SK-N-MC (cell line): ENCODE measurements around the gene PRR14.

Experiments used
- DNase-seq: peaks from one replicate; pipeline ENCODE4 v3.0.0-alpha.2; 2011; ENCODE audit warnings: low read depth, low spot score
- H3K27ac ChIP-seq: fragments of 200-600 bp; sonication (generic); 2 replicates; pipeline ENCODE4 v1.5.1; 2016; ENCODE audit warnings: mixed run types
- H3K36me3 ChIP-seq: fragments of 200-600 bp; sonication (generic); 2 replicates; pipeline ENCODE4 v1.6.1; 2017; ENCODE audit warnings: antibody characterized with exemption, low read length, mixed read lengths; ENCODE audit not compliant: insufficient read depth
- H3K4me3 ChIP-seq: fragments of 200-600 bp; sonication (generic); 2 replicates; pipeline ENCODE4 v1.5.1; 2016
- H3K9ac ChIP-seq: fragments of 200-600 bp; sonication (generic); 2 replicates; pipeline ENCODE4 v1.8.0; 2017; ENCODE audit warnings: mixed run types, mixed read lengths; ENCODE audit not compliant: insufficient read length
- H3K9me3 ChIP-seq: fragments of 200-600 bp; sonication (generic); 2 replicates; pipeline ENCODE4 v1.6.1; 2017; ENCODE audit warnings: low read depth, mild to moderate bottlenecking, antibody characterized with exemption, low read length, moderate library complexity, mixed read lengths
- EZH2 ChIP-seq: fragments of 200-600 bp; sonication (generic); IDR thresholded peaks from one replicate; pipeline ENCODE4 v1.6.1; 2017; ENCODE audit warnings: antibody characterized with exemption
- FOXP2 ChIP-seq: optimal IDR thresholded peaks from 2 replicates; pipeline ENCODE3; 2011; ENCODE audit warnings: mild to moderate bottlenecking, moderate library complexity; ENCODE audit not compliant: insufficient read depth; ENCODE audit errors: extremely low read length, control extremely low read depth
- POLR2AphosphoS5 ChIP-seq: IDR thresholded peaks from 2 replicates; pipeline ENCODE4 v1.6.1; 2012; ENCODE audit warnings: mild to moderate bottlenecking, low read depth, low read length, borderline replicate concordance

PRR14 gene

DNA sequence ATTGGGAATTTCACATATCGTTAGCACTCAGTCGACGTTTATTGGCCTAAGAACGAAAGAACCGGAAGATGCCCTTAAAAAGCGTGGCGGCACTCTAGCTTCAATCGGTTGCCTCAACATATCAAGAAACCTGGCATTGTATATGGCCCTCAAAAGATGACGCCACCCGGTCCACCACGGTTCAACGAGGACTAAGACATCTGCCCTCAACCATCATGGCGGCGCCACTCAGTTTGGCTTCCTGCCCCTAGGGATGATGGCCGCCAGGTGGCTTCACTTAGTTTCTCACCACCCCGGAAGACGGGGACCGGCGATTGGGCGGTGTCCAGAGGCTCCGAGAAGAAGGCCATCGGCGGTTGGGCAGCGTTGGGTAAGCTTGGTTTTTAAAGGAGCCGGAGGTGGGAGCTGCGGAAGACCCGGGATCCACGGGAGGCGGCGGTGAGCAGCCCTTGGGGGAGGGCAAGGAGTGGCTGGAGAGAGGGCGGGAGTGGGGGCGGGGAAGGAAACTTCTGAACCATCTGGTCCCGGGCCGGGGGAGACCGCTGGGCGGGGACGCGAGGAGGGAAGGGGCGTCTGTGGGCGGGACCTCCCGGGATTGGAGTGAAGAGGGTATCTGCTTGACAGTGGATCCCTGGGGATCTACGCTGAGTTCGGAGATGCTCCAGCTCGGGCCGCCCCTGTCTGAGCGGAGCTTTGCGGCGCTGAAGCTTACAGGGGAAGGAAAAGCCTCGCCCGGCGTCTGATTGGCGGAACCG, at the start of gene PRR14:
Gene PRR14, plus strand, starts transcription at position 592 of the 755 bp plus-strand sequence. CDS start 686 bp downstream, outside the sequence.
- Histone ChIP-seq H3K27ac (peak within 1 kb of the TSS; percentile 73), H3K36me3 (peaks cover 14% of the 10 kb centered on the region; the same call in 1 of the 2 replicates), H3K4me3 (peak within 1 kb of the TSS; percentile 97), H3K9ac (peak within 1 kb of the TSS; percentile 82), H3K9me3 (no peaks in the 10 kb centered on the region)
- DNase-seq = peak; percentile 83
- TF ChIP-seq POLR2AphosphoS5 = peak; percentile 58; the same call in 1 of the 2 replicates
- no peak for TF ChIP-seq EZH2

DNA sequence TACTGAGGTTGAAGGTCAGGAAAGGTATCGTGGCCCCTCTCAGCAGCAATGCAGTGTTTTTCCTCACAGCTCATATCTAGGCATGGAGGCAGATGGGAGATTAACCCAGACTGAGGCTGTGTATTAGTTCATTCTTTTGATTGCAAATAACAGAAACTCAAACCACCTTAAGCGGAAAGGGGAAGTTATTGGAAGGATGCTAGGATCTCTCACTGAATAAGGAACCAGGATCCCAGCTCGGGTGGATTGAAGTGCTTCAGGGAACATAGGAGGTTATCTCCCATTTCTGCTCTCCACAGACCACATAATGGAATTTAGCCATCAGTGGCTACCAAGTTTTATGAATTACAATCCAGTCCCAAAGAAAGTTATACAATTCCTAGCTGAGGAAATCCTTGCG, 48.8 kb upstream of the PRR14 start:
- no peaks in the 10 kb centered on the region for H3K9me3 ChIP-seq
- H3K27ac ChIP-seq = peak overlapping the region; percentile 15
- H3K9ac ChIP-seq = no peak overlapping the region
- DNase-seq = no peak
- no peak overlapping the region for H3K4me3 ChIP-seq
- TF ChIP-seq POLR2AphosphoS5 (no peak), FOXP2 (no peak), EZH2 (no peak)
- H3K36me3 ChIP-seq = peaks cover 22% of the 10 kb centered on the region

GRCh38 chr16:30602616-30603277, 48.0 kb upstream of the PRR14 start:
- DNase-seq = no peak
- TF ChIP-seq FOXP2 (no peak), EZH2 (no peak), POLR2AphosphoS5 (no peak)
- H3K4me3 ChIP-seq = 0 out of 2 replicates have a peak overlapping the region, but pooled peaks have one; percentile 17
- no peaks in the 10 kb centered on the region for H3K9me3 ChIP-seq
- H3K27ac ChIP-seq = peak overlapping the region; percentile 78
- H3K36me3 ChIP-seq = peaks cover 27% of the 10 kb centered on the region
- peak overlapping the region; percentile 14 for H3K9ac ChIP-seq

- no peak overlapping the region for H3K9ac ChIP-seq
- H3K36me3 ChIP-seq = peaks cover 36% of the 10 kb centered on the region
- H3K27ac ChIP-seq = no peak overlapping the region
- no peak for DNase-seq
- H3K9me3 ChIP-seq = no peaks in the 10 kb centered on the region
- TF ChIP-seq POLR2AphosphoS5 (no peak), EZH2 (no peak), FOXP2 (no peak)
- no peak overlapping the region for H3K4me3 ChIP-seq
Measured at GRCh38 chr16:30603945-30604315, 46.8 kb upstream of the PRR14 start.

GRCh38 chr16:30604316-30604947, 46.3 kb upstream of the PRR14 start:
- Histone ChIP-seq H3K27ac (no peak overlapping the region), H3K9me3 (no peaks in the 10 kb centered on the region), H3K9ac (no peak overlapping the region), H3K36me3 (peaks cover 36% of the 10 kb centered on the region), H3K4me3 (no peak overlapping the region)
- no peak for DNase-seq
- TF ChIP-seq POLR2AphosphoS5 (no peak), FOXP2 (no peak), EZH2 (no peak)

DNA sequence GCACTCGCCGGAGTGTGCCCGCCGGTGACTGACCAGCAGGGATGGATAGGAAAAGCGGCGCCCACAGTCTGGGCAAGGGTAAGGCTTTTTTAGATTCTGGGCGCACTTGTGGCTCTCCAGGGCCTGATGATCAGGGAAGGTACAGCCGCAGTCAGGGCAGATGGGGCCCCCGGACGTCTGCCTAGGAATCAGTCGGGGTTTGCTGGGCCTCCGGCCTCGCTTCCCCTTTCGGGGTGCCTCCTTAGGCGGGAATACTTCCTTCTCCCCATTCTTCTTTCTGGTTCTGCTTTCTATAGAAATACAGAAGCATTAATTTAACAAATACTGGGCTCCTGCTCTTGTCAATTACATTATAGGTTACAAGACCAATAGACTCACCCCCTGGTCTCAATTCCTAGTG, 45.6 kb upstream of the PRR14 start:
- H3K4me3 ChIP-seq = no peak overlapping the region
- TF ChIP-seq FOXP2 (no peak), EZH2 (no peak), POLR2AphosphoS5 (no peak)
- no peak overlapping the region for H3K9ac ChIP-seq
- H3K27ac ChIP-seq = no peak overlapping the region
- H3K36me3 ChIP-seq = peaks cover 36% of the 10 kb centered on the region
- no peak for DNase-seq
- no peaks in the 10 kb centered on the region for H3K9me3 ChIP-seq

DNA sequence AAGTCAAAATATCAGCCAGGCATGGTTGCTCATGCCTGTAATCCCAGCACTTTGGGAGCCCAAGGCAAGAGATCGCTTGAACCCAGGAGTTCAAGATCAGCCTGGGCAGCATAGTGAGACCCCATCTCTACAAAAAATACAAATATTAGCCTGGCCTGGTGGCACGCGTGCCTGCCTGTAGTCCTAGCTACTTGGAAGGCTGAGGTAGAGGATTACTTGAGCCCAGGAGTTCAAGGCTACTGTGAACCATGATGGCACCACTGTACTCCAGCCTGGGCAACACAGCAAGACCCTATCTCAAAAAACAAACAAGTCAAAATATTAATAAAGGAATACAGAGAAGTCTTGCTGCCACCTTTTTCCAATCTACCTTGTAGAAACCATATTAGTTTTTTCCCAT, 44.8 kb upstream of the PRR14 start:
- DNase-seq = no peak
- Histone ChIP-seq H3K9ac (no peak overlapping the region), H3K36me3 (peaks cover 36% of the 10 kb centered on the region), H3K27ac (no peak overlapping the region), H3K9me3 (no peaks in the 10 kb centered on the region), H3K4me3 (no peak overlapping the region)
- no peak for TF ChIP-seq EZH2
- no peak for TF ChIP-seq POLR2AphosphoS5
- TF ChIP-seq FOXP2 = no peak
